ENCODE measurements around the gene KLF16. TPM values are rescaled to one million over a fixed set of nuclear protein-coding genes. Genes with fewer than 3 reads are reported as not detected.

KLF16 gene
- total RNA-seq, 4 donors from 2014 or later, result 4.0 to 19.5 (median 6.7) TPM

DNA sequence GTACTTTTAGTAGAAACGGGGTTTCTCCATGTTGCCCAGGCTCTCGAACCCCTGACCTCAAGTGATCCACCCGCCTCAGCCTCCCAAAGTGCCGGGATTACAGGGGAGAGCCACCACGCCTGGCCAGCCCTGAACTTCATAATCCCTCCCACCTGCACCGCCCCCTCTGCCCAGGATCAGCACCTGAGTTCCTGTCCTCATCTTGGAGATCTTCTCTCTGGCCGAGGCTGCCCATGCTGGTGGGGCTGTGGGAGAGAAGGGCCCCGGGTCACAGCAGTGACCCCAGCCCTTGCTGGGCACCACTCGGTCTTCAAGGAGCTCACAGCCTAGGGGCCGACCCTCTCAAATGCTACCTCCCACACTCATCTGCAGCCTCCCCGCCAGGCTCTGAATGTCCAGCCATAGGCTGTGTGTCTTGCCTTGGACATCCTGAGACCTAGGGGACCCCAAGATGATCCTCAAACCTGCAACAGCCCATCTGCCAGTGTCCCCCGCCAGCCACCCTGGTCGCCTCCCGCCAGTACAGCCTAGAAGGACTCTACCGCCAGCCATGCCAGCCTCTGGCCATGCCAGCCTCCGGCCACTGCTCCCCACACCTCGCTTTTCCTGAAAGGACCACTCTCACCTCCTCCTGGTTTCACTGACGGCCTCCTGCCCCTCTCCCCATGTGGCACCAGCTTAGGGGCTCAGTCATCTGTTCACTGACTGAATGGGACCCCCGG, 52.8 kb downstream of the KLF16 start:
- ATAC-seq (ENCODE audit: low FRiP score) (no peak), DNase-seq (ENCODE audit: low spot score) (no peak)
- TF ChIP-seq, protein P1, sequence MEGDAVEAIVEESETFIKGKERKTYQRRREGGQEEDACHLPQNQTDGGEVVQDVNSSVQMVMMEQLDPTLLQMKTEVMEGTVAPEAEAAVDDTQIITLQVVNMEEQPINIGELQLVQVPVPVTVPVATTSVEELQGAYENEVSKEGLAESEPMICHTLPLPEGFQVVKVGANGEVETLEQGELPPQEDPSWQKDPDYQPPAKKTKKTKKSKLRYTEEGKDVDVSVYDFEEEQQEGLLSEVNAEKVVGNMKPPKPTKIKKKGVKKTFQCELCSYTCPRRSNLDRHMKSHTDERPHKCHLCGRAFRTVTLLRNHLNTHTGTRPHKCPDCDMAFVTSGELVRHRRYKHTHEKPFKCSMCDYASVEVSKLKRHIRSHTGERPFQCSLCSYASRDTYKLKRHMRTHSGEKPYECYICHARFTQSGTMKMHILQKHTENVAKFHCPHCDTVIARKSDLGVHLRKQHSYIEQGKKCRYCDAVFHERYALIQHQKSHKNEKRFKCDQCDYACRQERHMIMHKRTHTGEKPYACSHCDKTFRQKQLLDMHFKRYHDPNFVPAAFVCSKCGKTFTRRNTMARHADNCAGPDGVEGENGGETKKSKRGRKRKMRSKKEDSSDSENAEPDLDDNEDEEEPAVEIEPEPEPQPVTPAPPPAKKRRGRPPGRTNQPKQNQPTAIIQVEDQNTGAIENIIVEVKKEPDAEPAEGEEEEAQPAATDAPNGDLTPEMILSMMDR (IDR thresholded peaks at IDR 0.05), result no peak

DNA sequence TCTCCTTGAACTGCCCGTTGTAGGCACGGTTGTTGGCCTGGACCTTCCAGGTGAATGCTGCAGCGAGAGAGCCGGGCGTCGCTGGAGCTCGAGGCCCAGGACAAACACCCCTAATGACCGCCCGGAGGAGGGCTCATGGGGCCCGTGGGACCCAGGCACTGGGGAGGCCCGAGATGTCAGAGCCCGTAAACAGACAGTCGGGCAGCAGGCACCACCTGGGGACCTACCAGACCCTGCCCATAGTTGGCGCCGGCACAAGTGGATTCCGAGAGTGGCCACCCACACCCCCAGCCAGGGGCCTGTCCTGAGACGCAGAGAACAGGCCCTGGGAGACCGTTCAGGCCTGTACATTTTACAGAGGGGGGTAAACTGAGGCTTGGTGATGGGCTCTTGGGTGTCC, 53.7 kb downstream of the KLF16 start:
- TF ChIP-seq, protein P1 (IDR thresholded peaks at IDR 0.05), result no peak
- DNase-seq (ENCODE audit: low spot score) (no peak), ATAC-seq (ENCODE audit: low FRiP score) (no peak)

DNA sequence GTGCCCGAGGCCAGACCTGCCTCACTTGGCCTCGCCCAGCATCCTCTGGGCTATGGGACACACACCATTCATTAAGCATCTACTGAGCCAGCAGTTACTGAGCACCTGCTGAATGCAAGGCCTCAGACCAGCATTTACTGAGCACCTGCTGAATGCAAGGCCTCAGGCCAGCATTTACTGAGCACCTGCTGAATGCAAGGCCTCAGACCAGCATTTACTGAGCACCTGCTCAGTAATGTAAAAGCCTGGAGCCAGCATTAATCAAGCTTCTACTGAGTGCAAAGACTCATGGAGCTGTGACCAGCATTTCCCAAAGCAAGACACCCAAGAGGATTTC, 55.0 kb downstream of the KLF16 start:
- ATAC-seq (ENCODE audit: low FRiP score) (no peak), DNase-seq (ENCODE audit: low spot score) (no peak)
- TF ChIP-seq, protein P1 (IDR thresholded peaks at IDR 0.05), result no peak

DNA sequence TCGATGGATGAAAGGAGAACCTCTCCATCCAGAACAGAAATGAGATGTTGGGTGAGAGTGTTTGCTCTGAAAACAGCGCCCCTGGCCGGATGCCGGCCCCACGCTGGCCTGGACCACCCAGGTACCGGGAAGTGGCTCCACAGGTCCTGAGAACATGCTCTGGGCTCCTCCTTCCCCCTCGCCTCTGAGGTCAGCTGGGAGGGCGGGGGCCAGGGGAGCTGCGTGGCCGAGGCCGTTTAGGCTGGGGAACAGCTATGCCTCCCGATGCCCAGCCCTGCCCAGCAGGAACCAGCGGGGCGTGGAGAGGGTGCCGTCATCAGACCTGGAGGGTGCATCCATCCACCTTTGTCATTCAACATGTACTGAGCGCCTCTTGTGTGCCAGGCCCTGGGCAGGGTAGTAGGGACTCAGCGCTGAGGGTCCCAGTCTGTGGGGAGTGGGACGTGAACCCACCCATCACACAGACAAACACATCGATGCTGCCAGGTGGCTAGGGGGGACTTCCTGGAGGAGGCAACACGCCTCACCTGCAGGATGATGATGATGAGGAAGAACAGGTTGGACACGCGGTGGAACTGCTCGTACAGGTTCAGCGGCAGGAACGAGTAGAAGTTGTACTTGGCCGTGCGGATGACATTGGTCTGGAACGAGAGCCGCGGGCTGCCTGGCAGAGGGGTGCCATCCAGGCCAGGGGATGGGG, 55.5 kb downstream of the KLF16 start:
- ATAC-seq (ENCODE audit: low FRiP score), result no peak
- DNase-seq (ENCODE audit: low spot score), result no peak
- TF ChIP-seq, protein P1 (IDR thresholded peaks at IDR 0.05), result no peak

DNA sequence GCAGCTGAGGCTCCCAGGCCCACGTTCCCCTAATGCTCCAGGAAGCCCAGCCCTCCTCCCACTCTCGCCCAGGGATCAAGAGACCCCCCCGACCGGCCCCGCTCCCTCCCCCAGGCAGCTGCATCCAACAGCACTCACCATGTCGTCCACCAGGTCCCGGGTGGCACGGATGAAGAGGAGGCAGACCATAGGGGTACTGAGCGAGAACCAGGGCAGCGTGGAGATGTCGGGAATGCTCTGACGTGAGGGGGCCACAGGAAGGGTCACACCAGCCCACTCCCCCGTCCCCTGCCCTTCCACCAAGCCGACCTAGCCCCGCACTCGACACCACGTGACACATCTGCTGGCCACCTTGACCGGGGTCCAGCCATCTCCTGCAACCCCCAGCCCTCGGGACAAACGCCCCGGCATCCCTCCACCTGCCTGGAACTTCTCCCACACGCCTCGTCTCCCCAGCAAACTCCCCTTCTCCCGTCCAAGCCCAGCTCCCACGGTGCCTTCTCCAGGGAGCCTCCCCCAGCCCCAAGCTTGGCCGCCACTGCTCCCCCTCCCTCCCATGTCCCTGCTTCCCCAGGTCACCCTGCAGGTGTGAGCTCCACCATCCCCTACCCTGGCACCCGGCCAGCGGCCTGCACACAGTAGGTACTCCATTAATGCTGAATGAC, 56.2 kb downstream of the KLF16 start:
- ATAC-seq (ENCODE audit: low FRiP score) (no peak), DNase-seq (ENCODE audit: low spot score) (no peak)

DNA sequence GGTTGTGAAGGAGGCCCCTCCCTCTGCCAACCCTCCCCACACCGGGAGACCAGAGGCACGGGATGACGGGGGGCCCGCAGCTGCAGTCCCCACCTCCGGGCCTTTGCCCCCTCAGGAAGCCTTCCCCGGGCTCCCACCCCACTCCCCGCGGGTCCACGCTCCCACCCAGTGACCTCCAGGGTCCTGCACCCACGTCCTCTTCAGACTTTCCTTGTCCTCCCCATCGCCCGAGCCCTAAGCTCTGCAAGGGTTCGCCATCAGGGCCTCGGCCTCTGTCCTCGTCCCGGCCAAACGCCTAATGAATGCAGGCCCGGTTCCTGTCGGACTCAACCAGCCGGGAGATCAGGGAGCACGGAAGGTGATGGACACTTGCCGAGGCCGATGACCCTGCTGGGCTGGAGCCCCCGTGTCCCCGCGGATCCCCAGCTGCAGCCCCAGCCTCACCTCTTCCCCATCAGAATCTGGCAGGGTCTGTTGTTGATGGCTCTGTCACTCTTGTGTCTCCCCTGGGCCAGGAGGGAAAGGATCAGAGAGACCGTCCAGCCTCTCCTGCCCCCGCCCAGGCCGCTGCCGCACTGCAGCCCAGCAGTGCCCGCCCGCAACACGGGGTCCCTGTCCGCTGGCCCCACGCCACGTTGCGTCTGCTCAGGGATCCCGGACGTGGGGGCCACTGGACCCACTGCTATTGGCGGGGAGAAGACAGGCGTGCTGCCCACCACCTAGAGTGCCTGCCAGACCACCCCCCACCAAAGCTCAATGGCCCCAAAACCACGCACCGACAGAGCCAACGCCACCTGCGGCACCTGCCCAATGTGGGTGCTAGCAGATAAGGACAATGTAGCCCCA, 57.0 kb downstream of the KLF16 start:
- TF ChIP-seq, protein P1 (IDR thresholded peaks at IDR 0.05), result no peak
- ATAC-seq (ENCODE audit: low FRiP score) (no peak), DNase-seq (ENCODE audit: low spot score) (no peak)

More for the DNA sequence above, 56.2 kb downstream of the KLF16 start:
- TF ChIP-seq, protein P1 (IDR thresholded peaks at IDR 0.05), result no peak

Measured in omental fat pad (tissue), 4 donors.